Neural cell (in vitro differentiated cells): ENCODE results near the gene RIN3. TPM values are rescaled to one million over a fixed set of nuclear protein-coding genes. Genes with fewer than 3 reads are reported as not detected.

Experiments
- H2AFZ ChIP-seq: fragments of 200-600, 300-800 bp; sonication (generic), shearing (Covaris generic); 2 replicates; pipeline ENCODE4 v1.6.0; 2014; ENCODE audit warnings: low read depth, mild to moderate bottlenecking, antibody characterized with exemption, low read length, moderate library complexity
- H3F3A ChIP-seq: fragments of 200-600 bp; shearing (Covaris generic); 2 replicates; pipeline ENCODE4 v1.6.1; 2016; ENCODE audit warnings: mild to moderate bottlenecking, moderate library complexity, mixed read lengths, antibody characterized with exemption, low read length; ENCODE audit not compliant: insufficient read depth, poor library complexity, severe bottlenecking
- H3K27ac ChIP-seq: fragments of 200-600, 300-800 bp; sonication (generic), shearing (Covaris generic); 2 replicates; pipeline ENCODE4 v1.5.1; 2014; ENCODE audit warnings: mild to moderate bottlenecking, low read length, moderate library complexity
- H3K27me3 ChIP-seq: fragments of 300-800, 200-600 bp; sonication (generic), shearing (Covaris generic); 2 replicates; pipeline ENCODE4 v1.6.0; 2014; ENCODE audit warnings: mild to moderate bottlenecking, low read depth, low read length, moderate library complexity; ENCODE audit not compliant: insufficient read depth
- H3K36me3 ChIP-seq: fragments of 300-800, 200-600 bp; sonication (generic), shearing (Covaris generic); 2 replicates; pipeline ENCODE4 v1.5.1; 2014; ENCODE audit warnings: mild to moderate bottlenecking, antibody characterized with exemption, low read length, moderate library complexity; ENCODE audit not compliant: insufficient read depth
- H3K4me2 ChIP-seq: fragments of 300-800, 200-600 bp; sonication (generic), shearing (Covaris generic); 2 replicates; pipeline ENCODE4 v1.6.0; 2014; ENCODE audit warnings: mild to moderate bottlenecking, low read length
- H3K4me3 ChIP-seq: fragments of 300-800, 200-600 bp; sonication (generic), shearing (Covaris generic); 2 replicates; pipeline ENCODE4 v1.5.1; 2014; ENCODE audit warnings: mild to moderate bottlenecking, low read length, moderate library complexity
- H3K79me2 ChIP-seq: fragments of 200-600 bp; shearing (Covaris generic); replicated peaks from 2 replicates; pipeline ENCODE4 v1.6.0; 2014; ENCODE audit warnings: mild to moderate bottlenecking, low read length, moderate library complexity; ENCODE audit not compliant: insufficient read depth
- H3K9ac ChIP-seq: fragments of 300-800, 200-600 bp; sonication (generic), shearing (Covaris generic); 2 replicates; pipeline ENCODE4 v1.6.1; 2016; ENCODE audit warnings: mild to moderate bottlenecking, low read length, mixed read lengths
- H3K9me2 ChIP-seq: fragments of 200-600 bp; shearing (Covaris generic); 2 replicates; pipeline ENCODE4 v1.6.1; 2016; ENCODE audit warnings: mild to moderate bottlenecking, low read length, mixed read lengths; ENCODE audit not compliant: insufficient read depth
- H3K9me3 ChIP-seq: fragments of 200-600, 300-800 bp; sonication (generic), shearing (Covaris generic); 2 replicates; pipeline ENCODE4 v1.6.1; 2016; ENCODE audit warnings: mild to moderate bottlenecking, mixed run types, low read length, moderate library complexity, mixed read lengths
- H4K20me1 ChIP-seq: fragments of 200-600 bp; shearing (Covaris generic); 2 replicates; pipeline ENCODE4 v1.6.1; 2016; ENCODE audit warnings: mild to moderate bottlenecking, mixed run types; ENCODE audit not compliant: insufficient read depth
- CTCF ChIP-seq: fragments of 450-650 bp; IDR thresholded peaks from 2 replicates; pipeline ENCODE4 v1.5.1; 2014; ENCODE audit warnings: antibody characterized with exemption, mild to moderate bottlenecking, moderate library complexity; ENCODE audit not compliant: poor library complexity, severe bottlenecking
- EP300 ChIP-seq: fragments of 450-650 bp; conservative IDR thresholded peaks from 2 replicates; pipeline ENCODE4 v1.6.1; 2014; ENCODE audit warnings: antibody characterized with exemption, mild to moderate bottlenecking, moderate library complexity; ENCODE audit not compliant: poor library complexity, severe bottlenecking
- EZH2 ChIP-seq: fragments of 200-600, 300-800 bp; shearing (Covaris generic), sonication (generic); IDR thresholded peaks from 2 replicates; pipeline ENCODE4 v1.6.1; 2014; ENCODE audit warnings: antibody characterized with exemption, low read length, borderline replicate concordance, mild to moderate bottlenecking; ENCODE audit not compliant: insufficient read depth, poor library complexity, severe bottlenecking
- MXI1 ChIP-seq: fragments of 450-650 bp; conservative IDR thresholded peaks from 2 replicates; pipeline ENCODE4 v1.6.1; 2014; ENCODE audit warnings: antibody characterized with exemption, mild to moderate bottlenecking; ENCODE audit not compliant: poor library complexity, severe bottlenecking
- POLR2AphosphoS5 ChIP-seq: IDR thresholded peaks from 2 replicates; pipeline ENCODE4 v1.6.1; 2012
- RAD21 ChIP-seq: fragments of 450-650 bp; conservative IDR thresholded peaks from 2 replicates; pipeline ENCODE4 v1.6.1; 2014; ENCODE audit warnings: antibody characterized with exemption, mild to moderate bottlenecking, moderate library complexity
- REST ChIP-seq: IDR thresholded peaks from 2 replicates; pipeline ENCODE4 v1.6.1; 2012; ENCODE audit warnings: borderline replicate concordance
- SMC3 ChIP-seq: fragments of 450-650 bp; conservative IDR thresholded peaks from 2 replicates; pipeline ENCODE4 v1.6.1; 2014; ENCODE audit warnings: antibody characterized with exemption, mild to moderate bottlenecking, moderate library complexity; ENCODE audit not compliant: poor library complexity
- TAF1 ChIP-seq: IDR thresholded peaks from 2 replicates; pipeline ENCODE4 v1.6.1; 2012; ENCODE audit warnings: low read depth
- polyA plus RNA-seq: library from polyadenylated mRNA; depleted of rRNA; stranded (reverse); fragments of >200 nt; gene quantifications from 2 replicates; pipeline ENCODE4 v1.2.3, GENCODE V29; 2014

The RIN3 gene
- polyA plus RNA-seq, 1 donor from 2014 or later, result not detected

- Histone ChIP-seq H3K27ac (no peak overlapping the region), H4K20me1 (no peaks in the 10 kb centered on the region), H3K36me3 (no peaks in the 10 kb centered on the region), H3K27me3 (no peaks in the 10 kb centered on the region), H3K4me2 (no peak overlapping the region), H3K9me2 (no peaks in the 10 kb centered on the region), H3F3A (no peaks in the 10 kb centered on the region), H3K79me2 (no peaks in the 10 kb centered on the region), H2AFZ (no peak overlapping the region), H3K4me3 (no peak overlapping the region), H3K9ac (no peak overlapping the region), H3K9me3 (no peaks in the 10 kb centered on the region)
- TF ChIP-seq MXI1 (no peak), EZH2 (no peak), POLR2AphosphoS5 (no peak), TAF1 (no peak), CTCF (no peak)
Observed at GRCh38 chr14:92559486-92559885, 45.9 kb downstream of the RIN3 start.

GRCh38 chr14:92560106-92560865 is 46.7 kb downstream of the RIN3 start:
- no peaks in the 10 kb centered on the region for H3K27me3 ChIP-seq

More at GRCh38 chr14:92560106-92560865, 46.7 kb downstream of the RIN3 start:
- Histone ChIP-seq H3F3A (no peaks in the 10 kb centered on the region), H3K27ac (no peak overlapping the region), H3K9me2 (no peaks in the 10 kb centered on the region), H3K4me2 (no peak overlapping the region), H3K79me2 (no peaks in the 10 kb centered on the region), H3K9ac (no peak overlapping the region), H2AFZ (no peak overlapping the region), H3K4me3 (no peak overlapping the region), H4K20me1 (no peaks in the 10 kb centered on the region), H3K36me3 (no peaks in the 10 kb centered on the region), H3K9me3 (no peaks in the 10 kb centered on the region)
- TF ChIP-seq RAD21 (no peak), TAF1 (no peak), EZH2 (no peak), CTCF (no peak), MXI1 (no peak), EP300 (no peak), REST (no peak), POLR2AphosphoS5 (no peak), SMC3 (no peak)
